Endometrial microvascular endothelial cells (primary cell): ENCODE measurements around the gene OR11G2. TPM values are rescaled to one million over a fixed set of nuclear protein-coding genes. Genes with fewer than 3 reads are reported as not detected.
"Not testable (repeated sequence)": the region's sequence is repeated elsewhere in the genome, so short reads cannot be mapped to it uniquely, and the experiment has no call there.

ENCODE experiments used
- in situ Hi-C: cut with HindIII; loops from 2 replicates; pipeline ENCODE4 v1.10.0; 2017; ENCODE audit warnings: low sequenced_read_pairs, low pct_unique_long_range_greater_than_20kb; ENCODE audit errors: inconsistent ontology term
- total RNA-seq: library from RNA; depleted of rRNA; stranded (reverse); fragments of >200 nt; gene quantifications from one replicate; pipeline ENCODE4 v1.2.3, GENCODE V29; 2015; ENCODE audit errors: inconsistent ontology term

OR11G2 gene
- total RNA-seq = not detected

DNA sequence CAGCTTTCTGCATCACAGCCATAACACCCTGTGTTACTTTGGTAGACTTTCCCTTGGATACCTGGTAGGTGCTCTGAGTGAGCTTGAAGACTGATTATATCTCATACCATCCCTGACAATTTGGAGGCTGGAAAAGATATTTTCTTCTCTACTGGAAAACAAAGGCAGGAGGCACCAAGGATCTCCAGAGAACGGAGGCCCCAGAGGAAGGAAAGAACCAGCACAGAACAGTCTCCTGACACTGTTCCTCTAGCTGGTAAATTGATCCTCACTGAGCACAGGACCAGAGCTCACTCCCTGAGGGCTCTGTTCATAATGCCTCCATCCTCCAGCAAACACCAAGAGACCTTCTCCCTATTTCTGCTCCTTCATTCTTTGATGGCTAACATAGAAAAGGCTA lies at the start of gene OR11G2:
TSS of gene OR11G2 (plus strand) at position 301 of the 400 bp plus-strand sequence. CDS start 6,542 bp downstream, outside the sequence.
- in situ Hi-C loops = no loop called here

- in situ Hi-C loops = no loop called here
Measured at GRCh38 chr14:20143911-20144310, 46.8 kb upstream of the OR11G2 start.

- in situ Hi-C loops = no loop called here
Measured at GRCh38 chr14:20144820-20145219, 45.9 kb upstream of the OR11G2 start.

DNA sequence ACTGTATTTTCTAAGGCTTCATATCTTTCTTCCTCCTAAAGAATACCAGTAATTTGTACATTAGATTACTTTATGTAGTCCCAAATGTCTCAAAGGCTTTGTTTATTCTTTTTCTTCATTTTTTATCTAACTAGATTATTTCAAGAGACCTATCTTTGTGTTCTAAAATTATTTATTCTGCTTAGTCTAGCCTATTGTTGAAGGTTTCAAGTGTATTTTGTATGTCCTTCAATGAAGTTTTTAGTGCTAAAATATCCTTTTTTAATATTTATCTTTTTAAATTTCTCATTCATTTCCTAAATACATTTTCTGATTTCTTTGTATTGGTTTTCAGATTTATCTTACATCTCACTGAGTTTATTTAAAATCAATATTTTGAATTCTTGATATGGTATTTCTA lies 26.2 kb upstream of the OR11G2 start:
- in situ Hi-C loops = no loop called here

DNA sequence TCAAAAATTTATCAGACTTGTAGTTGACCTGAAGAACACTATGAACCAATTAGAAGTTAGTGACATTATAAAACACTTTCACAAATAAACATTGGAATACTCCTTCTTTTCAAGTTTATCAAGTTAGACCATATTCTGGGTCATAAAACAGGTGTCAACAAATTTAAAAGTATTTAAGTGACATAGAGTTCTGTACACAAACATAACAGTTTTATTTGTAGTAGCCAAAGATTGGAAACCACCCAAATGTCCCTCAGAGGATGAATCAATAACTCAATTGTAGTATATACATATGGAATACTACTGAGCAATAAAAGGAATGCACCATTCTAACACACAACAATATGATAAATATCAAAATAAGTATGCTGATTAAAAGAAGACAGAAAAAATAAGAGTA lies 23.6 kb upstream of the OR11G2 start:
- in situ Hi-C loops = no loop called here

DNA sequence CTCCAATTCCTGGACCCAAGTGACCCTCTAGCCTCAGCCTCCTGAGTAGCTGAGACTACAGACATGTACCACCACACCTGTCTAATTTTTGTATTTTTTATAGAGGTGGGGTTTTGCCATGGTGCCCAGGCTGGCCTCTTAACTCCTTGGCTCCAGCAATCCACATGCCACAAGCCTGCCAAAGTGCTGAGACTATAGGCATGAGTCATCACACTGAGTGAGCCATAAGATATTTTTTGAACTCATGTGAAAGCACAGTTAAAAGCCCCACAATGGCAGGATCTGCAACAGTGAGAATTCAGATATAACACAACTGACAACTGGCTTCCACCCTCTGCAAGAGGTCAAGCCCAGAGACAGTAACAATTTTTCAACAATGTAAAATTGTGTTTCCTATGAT lies 20.8 kb upstream of the OR11G2 start:
- in situ Hi-C loops = not testable (repeated sequence)

GRCh38 chr14:20174205-20174604 lies 16.5 kb upstream of the OR11G2 start:
- in situ Hi-C loops = not testable (repeated sequence)

GRCh38 chr14:20176330-20176729 lies 14.4 kb upstream of the OR11G2 start:
- in situ Hi-C loops = no loop called here

- in situ Hi-C loops = no loop called here
Measured at GRCh38 chr14:20177433-20177974, 13.2 kb upstream of the OR11G2 start.

- in situ Hi-C loops = no loop called here
Measured at GRCh38 chr14:20179218-20179617, 11.5 kb upstream of the OR11G2 start.

GRCh38 chr14:20179880-20180279 lies 10.8 kb upstream of the OR11G2 start:
- in situ Hi-C loops = no loop called here

- in situ Hi-C loops = no loop called here
Measured at GRCh38 chr14:20180486-20180885, 10.2 kb upstream of the OR11G2 start.

GRCh38 chr14:20184181-20184580 lies 6.5 kb upstream of the OR11G2 start:
- in situ Hi-C loops = no loop called here

DNA sequence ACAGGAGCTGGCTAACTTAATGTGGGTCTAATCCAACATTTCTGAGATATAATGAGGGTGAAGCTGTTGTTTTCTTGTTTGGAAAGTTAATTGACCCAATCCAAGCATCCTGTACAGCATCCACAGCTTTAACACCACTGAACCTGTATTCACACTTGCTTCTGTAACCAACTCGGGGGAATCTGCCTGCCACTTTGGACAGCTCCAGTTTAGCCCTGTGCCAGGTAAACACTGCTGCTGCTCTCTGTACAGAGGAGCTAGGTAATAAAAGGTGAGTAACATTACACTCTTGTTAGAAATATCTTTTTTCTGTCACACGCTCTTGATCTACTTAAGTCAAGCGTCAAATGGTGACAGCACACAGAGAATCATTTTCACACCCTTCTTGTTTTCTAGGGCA lies 700 bp downstream of the OR11G2 start:
- in situ Hi-C loops = no loop called here

GRCh38 chr14:20194101-20194500 lies 3.4 kb downstream of the OR11G2 start:
- in situ Hi-C loops = no loop called here

DNA sequence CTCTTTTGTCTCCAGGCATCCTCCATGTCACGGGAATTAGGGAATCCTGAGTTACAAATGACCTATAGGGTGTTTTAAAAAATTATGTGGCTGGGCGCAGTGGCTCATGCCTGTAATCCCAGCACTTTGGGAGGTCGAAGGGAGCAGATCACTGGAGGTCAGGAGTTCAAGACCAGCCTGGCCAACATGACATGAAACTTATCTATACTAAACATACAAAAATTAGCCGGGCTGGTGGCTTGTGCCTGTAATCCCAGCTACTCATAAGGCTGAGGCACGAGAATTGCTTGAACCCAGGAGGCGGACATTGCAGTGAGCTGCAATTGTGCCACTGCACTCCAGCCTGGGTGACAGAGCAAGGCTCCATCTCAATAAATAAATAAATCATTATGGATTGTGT lies 4.5 kb downstream of the OR11G2 start:
- in situ Hi-C loops = not testable (repeated sequence)

GRCh38 chr14:20195911-20196310 lies 5.2 kb downstream of the OR11G2 start:
- in situ Hi-C loops = no loop called here

DNA sequence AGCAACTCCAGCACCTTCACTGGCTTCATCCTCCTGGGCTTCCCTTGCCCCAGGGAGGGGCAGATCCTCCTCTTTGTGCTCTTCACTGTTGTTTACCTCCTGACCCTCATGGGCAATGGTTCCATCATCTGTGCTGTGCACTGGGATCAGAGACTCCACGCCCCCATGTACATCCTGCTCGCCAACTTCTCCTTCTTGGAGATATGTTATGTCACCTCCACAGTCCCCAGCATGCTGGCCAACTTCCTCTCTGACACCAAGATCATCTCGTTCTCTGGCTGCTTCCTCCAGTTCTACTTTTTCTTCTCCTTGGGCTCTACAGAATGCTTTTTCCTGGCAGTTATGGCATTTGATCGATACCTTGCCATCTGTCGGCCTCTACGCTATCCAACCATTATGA lies 6.8 kb downstream of the OR11G2 start:
- in situ Hi-C loops = no loop called here

- in situ Hi-C loops = no loop called here
Measured at GRCh38 chr14:20198991-20199390, 8.3 kb downstream of the OR11G2 start.

- in situ Hi-C loops = no loop called here
Measured at GRCh38 chr14:20204721-20205120, 14.0 kb downstream of the OR11G2 start.

- in situ Hi-C loops = no loop called here
Measured at GRCh38 chr14:20209595-20209994, 18.9 kb downstream of the OR11G2 start.
